HG03460 (cell line): Measurements from ENCODE around the gene TREH.

Source experiments
- ATAC-seq: cut with Tn5 transposase; IDR thresholded peaks from one replicate; pipeline ENCODE4 v1.9.1; 2021; ENCODE audit not compliant: unreplicated experiment

Gene TREH

DNA sequence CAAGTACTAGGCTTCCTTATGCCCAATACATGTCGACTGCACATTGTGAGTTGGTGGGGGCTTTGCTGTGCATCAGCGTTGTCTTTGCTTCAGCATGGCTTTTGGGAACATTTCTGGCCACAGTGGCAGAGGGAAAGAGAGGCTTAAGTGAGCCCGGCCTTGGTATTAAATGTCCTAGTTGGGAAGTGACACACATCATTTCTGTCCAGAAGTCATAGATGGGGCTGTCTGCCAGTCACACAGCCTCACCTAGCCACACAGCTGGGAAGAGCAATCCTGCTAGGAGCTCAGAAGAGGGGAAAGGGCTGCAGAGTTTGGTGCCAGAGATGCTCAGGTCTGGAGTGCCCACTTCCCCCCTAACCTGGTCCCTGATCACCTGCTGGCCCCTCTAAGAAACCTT is 27.6 kb downstream of the TREH start:
- ATAC-seq: no peak

DNA sequence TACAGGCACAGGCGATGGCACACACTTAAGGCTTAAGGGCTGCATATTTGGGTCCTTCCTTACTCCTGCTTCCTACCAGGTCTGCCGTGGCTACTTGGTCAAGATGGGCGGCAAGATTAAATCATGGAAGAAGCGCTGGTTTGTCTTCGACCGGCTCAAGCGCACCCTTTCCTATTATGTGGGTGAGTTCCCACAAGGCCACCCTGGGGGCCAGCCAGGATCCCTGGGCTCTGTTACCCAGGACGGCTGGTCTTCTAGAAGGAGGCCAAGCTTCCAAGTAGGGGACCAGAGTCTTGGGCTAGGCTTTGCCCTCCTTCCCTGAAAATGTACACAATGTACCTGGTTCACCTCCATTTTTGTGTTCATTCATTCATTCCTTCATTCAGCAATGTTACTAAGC is 29.1 kb downstream of the TREH start:
- ATAC-seq: no peak

DNA sequence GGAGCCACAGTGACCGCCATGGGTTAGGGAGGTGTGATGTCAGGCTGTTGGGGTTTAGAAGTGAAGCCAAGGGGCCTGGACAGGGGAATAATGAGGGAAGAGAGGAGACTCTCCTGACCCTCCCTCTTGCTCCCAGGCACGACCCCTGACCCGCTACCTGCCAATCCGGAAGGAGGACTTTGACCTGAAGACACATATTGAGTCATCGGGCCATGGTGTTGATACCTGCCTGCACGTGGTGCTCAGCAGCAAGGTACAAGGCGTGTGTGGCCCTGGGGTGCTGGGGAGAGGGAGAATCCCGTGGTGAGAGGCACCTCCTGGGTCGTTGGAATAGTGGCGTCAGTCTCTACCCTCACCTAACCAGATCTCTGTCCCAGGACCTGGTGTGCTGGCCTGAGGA is 29.5 kb downstream of the TREH start:
- ATAC-seq: no peak

- ATAC-seq: no peak
Measured at GRCh38 chr11:118648291-118648690, 31.2 kb downstream of the TREH start.

DNA sequence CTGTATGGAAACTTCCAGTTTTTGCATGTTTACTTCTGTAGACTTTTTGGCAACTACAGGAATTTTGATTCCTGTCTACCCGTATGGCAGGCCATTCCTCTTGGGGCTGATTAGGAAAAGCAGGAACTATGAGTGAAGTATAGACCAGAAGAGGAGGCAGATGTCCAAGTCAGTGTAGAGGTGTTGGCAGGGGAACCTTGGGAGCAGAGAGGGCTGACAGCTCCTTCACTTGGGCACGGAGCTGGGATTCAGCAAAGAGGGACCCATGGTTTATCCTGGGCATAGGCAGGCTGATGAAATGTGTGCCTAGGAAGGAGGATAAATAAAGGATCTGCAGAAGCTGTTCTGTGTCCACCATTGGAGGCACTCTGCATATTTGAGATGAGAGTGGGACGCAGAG is 33.1 kb downstream of the TREH start:
- no peak for ATAC-seq

DNA sequence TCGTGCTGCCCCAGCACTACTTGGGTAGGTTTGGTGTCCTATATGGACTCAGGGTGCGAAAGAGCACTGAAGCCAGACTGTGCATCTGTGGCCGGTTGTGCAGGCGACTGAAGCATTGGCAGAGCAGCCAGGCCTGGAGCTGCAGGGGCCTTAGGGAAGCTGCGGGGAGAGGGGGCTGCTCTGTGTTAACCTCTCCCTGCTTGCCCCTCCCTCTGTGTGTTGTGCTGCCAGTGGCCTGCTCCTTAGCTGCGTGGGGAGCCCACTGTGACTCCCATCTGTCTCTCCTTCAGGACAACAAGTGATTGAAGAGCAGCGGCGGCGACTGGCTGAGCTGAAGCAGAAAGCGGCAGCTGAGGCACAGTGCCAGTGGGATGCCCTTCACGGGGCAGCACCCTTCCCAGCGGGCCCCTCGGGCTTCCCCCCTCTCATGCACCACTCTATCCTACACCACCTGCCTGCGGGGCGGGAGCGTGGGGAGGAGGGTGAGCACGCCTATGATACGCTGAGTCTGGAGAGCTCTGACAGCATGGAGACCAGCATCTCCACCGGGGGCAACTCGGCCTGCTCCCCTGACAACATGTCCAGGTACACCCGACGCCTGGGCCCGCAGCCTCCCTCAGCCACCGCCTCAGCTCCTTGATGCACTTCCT is 34.3 kb downstream of the TREH start:
- no peak for ATAC-seq

GRCh38 chr11:118644496-118644895 is 35.0 kb downstream of the TREH start:
- no peak for ATAC-seq

GRCh38 chr11:118643995-118644345 is 35.5 kb downstream of the TREH start:
- ATAC-seq: no peak

GRCh38 chr11:118643142-118643994 is 36.1 kb downstream of the TREH start:
- ATAC-seq: no peak

DNA sequence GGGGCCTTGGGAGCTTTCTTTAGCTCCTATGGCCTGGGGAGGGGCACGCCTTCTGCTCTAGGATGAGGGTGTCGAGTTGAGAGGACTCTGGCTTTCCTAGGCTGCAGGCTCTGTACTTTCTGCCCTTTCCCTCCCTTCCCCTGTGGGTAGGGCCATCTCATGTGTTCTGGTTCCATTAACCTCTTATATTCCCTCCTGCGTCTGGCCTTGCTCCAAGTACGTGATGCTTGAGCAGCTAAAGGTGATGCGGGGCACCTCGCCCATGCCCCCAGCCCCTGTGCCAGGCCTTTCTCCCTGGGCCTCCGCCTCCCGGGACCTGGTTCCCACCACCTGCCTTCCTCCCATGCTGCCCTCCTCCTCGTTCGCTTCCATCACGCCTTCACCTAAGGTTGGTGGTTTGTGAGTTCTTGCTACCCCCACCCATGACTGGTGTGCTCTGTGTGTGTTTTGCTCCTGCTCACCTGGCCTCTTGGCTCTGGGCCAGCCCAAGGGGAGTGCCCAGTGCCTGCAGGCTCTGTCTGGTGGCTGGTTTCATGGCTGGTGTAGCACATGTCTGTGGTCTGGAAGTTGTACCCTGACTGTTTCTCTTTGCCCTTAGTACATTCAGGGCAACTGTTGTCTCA is 37.9 kb downstream of the TREH start:
- no peak for ATAC-seq

- ATAC-seq: no peak
Measured at GRCh38 chr11:118640332-118641154, 38.9 kb downstream of the TREH start.

GRCh38 chr11:118639899-118640298 is 39.6 kb downstream of the TREH start:
- ATAC-seq: no peak

- ATAC-seq: no peak
Measured at GRCh38 chr11:118638726-118639125, 40.7 kb downstream of the TREH start.

DNA sequence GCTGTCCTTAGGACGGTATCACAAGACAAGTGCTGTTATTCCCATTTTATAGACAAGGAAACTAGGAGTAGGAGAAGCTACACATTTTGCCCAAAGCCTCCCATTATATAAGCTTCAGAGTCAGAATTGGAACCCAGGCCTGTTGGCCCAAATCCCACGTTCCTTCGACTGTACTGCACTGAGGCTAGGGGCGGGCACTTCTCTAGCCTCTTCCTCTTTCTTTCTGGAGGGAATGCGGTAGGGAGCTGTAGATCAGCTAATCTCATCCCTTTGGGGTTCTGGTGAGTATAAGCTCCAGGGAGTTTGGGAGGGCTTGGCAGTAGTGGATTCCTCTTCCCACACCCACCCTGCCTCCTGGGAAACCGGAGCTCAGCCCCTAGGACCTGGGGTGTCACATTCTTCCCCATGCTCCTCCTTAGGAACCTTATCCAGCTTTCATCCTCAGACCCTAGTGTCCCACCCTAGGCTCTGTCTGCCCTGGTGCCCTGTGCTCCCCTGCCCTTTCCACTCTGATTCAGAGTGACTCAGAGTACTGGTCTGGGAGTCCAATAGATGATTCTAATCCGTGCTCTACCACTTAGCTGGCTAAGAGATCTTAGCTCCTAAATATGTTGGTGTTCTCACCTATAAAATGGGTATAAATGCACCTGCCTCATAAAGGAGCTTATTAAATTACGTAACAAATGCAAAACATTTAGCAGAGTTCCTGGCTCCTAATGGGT is 42.7 kb downstream of the TREH start:
- ATAC-seq: no peak

DNA sequence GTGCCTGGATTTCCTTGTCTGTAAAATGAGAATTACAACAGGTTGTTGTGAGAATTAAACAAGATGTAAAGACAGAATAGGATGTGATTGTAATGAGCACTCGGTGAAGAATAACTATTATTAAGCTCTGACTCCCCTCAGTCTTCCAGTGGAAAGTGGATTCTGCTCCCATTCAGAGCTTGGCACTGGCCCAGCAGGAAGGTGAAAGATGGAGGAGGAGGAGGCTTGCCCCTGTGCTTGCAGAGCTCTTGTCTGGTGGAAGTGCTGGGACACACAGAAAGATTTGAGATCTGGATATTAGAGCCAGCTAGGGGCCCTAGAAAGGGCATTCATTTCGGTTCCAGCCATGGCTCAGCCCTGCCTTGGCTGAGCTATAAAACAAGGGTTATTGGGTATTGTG is 43.8 kb downstream of the TREH start:
- no peak for ATAC-seq

GRCh38 chr11:118635237-118635591 is 44.2 kb downstream of the TREH start:
- no peak for ATAC-seq

- ATAC-seq: no peak
Measured at GRCh38 chr11:118634431-118635236, 44.8 kb downstream of the TREH start.

- no peak for ATAC-seq
Measured at GRCh38 chr11:118633979-118634378, 45.5 kb downstream of the TREH start.

DNA sequence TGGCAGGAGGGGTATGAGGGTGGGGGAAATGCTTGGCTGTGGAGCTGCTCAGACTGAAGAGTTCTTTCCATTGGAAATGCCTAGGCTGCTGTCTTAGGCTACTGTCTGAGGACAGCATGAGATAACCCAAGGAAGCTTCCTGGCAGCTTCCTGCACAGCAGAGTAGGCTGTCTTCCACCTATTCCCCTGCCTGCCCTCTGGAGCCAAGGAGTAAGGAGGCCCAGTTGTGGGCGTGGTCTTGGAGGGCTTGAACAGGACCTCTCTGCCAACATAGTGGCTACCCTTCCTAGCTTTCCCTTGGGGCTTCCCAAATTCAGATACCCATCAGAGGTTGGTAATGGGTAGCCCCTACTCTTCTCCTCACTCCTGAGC is 46.1 kb downstream of the TREH start:
- ATAC-seq: no peak
